GM19023 (cell line): ENCODE results near the gene S100P.

Experiments used
- ATAC-seq: cut with Tn5 transposase; IDR thresholded peaks from one replicate; pipeline ENCODE4 v1.9.1; 2021; ENCODE audit warnings: mild to moderate bottlenecking, moderate library complexity; ENCODE audit not compliant: unreplicated experiment

S100P gene

GRCh38 chr4:6695660-6696610 is 2.3 kb downstream of the S100P start:
- ATAC-seq = no peak

DNA sequence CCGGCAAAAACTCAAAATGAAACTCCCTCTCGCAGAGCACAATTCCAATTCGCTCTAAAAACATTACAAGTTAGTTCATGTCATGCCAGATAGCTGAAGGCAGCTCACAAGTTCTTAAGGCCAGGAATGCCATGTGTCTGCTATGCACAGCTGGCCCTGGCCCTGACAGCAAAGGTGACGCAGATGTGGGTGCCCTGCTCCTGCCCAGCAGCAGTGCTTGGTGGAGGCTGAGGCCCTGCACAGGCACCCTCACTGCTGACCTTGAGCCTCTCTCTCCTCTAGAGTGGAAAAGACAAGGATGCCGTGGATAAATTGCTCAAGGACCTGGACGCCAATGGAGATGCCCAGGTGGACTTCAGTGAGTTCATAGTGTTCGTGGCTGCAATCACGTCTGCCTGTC is 2.9 kb downstream of the S100P start:
- no peak for ATAC-seq

DNA sequence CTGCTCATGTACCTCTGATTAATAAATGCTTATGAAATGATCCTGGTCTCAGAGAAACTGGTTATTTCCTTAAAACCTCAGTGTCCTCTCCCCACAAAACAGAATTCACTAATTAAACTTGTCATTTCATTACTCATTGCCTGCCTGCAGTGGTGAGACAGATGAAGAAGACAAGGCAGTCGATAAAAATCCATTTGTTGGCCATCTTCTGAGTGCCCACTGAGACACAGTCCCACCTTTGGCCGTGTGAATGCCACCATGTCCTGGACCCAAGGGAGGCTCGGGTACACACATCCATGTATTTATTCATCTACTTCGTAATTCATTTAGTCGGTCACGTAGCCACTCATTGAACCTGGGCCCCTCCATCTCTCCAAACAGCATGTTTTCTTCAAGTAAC is 3.5 kb downstream of the S100P start:
- no peak for ATAC-seq

GRCh38 chr4:6699388-6699787 is 5.7 kb downstream of the S100P start:
- ATAC-seq = no peak

DNA sequence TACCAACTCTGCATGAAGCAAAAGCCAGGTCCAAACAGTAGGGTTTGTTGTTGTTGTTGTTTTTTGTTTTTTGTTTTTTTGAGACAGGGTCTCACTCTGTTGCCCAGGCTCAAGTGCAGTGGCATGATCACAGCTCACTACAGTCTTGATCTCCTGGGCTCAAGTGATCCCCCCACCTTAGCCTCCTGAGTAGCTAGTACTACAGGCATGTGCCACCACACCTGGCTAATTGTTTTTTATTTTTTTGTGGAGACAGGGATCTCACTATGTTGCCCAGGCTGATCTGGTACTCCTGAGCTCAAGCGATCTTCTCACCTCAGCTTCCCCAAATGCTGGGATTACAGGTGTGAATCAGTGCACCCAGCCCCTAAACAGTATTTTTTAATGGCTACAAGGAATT is 6.2 kb downstream of the S100P start:
- no peak for ATAC-seq

DNA sequence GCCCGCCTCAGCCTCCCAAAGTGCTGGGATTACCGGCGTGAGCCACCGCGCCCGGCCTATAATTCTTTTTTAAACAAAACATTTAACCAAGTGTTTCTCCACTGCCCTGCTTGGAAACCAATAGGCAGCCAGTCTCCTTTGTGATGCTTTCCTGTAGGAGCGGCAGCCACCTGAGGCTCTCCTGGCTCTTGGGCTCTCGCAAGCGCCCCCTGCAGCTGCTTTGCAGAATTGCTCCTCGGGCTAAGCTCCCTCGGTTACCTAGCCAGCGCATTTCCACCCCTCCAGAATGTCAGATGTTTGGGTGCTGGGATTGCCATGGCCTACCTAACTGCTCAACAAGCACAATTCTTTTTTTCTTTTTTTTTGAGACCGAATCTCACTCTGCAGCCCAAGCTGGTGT is 7.7 kb downstream of the S100P start:
- ATAC-seq = no peak

DNA sequence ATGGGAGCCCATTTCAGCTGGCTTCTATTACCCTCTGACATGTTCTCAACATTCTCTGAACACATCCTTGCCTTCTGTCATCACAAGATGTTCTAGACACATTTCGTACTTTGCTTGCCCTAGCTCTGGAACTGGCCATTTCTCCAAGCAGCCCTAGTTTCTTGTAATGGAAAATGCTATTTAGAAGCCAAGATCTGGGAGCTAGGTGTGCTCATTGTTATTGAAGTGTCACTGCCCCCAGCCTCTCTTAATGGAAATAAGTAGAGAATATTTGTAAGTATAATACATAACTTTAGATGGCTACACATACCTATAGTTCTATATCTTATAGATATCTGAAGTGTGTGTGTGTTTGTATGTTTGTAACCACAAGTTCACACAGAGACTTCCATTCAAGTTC is 9.1 kb downstream of the S100P start:
- ATAC-seq = no peak

DNA sequence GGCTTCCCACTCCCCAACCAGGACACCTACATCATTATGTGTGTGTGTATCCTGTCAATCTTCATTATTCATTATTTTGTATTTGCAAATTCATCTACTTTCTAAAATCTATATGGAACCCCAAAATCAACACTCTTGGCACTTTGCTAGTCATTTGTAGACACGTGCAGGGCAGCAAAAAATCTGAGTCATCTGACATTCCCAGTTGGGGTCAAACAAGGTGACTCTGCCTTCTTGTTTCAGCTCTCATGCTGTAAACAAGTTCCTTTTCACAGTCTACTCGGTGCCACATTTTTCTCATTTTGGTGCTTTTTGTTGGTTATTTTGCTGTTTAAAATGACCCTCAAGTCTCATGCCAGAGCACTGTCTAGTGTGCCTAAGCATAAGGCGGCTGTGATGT is 10.1 kb downstream of the S100P start:
- ATAC-seq = no peak

DNA sequence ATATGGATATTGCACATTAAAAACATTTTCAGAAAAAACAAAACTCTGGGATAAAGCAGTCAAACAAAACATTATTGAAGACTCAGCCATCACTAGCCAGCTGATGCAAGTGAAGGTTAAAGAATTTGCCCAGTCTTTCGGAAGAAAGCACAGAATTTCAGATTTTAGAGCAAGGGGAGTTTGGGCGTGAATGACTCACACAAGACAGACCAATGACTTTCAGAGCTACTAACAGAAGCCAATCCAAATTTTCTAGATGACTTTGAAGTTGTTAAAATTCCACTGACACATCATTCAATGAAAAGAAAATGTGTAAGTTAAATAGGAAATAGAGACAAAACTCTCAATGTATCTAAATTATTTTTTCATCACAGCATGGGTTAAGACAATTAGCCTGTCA is 12.0 kb downstream of the S100P start:
- no peak for ATAC-seq

GRCh38 chr4:6706173-6706572 is 12.5 kb downstream of the S100P start:
- no peak for ATAC-seq

DNA sequence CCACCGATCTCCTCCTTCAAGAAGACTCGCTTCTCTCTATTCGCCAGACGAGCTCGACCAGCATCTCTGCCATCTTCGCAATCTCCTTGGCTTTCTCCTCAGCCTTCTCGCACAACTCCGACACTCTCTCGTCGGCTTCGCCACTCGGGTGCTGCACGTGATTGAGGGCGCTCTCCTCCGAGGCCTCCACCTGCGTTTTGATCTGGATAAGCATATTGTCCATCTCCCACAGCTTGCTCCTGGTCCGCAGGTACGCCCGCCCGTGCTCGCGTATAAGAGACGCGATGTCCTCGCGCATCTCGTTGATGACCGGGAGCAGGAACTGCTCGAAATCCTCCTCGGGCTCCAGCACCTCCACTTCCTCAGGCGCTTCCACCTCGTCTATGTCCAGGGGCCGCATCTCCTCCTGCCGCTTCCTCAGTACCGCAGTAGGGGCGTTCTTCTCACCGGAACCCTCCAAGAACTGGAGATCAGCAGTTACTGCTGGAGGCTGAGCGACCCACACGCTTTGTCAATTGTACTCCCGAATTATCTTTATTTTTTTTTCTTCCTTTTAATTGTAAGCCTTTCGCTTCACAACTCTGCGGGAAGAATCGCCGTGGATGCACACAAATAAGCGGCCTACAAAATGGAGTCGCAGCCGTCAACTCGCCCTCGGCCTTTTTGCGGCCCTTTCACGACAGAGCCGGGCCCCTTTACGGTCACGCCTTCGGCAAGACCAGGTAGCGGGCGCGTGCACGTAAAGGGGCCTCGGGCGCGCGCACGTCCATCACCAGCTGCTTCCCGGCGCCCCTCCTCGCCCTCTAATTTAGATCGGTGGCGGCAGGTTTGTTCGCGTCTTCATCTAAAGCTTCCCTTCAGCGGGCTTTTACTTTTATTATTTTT is 15.8 kb downstream of the S100P start, which contains the start of gene MRFAP1L1:
MRFAP1L1 (minus strand) TSS at position 636 of the 885 bp plus-strand sequence; CDS start at position 400, 236 bp downstream.
- peak; percentile 68 for ATAC-seq

GRCh38 chr4:6710282-6710681 is 16.6 kb downstream of the S100P start:
- ATAC-seq = no peak

DNA sequence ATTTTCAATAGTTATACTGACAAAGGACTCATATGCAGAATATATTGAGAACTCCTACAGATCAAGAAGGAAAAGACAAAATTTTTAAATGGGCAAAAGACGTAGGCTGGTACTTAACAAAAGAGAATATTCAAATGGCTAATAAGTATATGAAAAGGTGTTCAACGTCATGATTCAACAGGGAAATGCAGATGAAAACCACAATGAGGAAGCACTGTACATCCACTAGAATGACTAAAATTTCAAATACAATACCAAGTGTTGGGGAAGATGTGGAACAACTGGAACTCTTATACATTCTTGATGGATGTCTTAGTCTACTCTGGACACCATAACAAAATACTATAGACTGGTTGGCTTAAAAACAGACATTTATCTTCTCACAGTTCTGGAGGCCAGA is 17.3 kb downstream of the S100P start:
- no peak for ATAC-seq

- no peak for ATAC-seq
These were observed 21.3 kb downstream of the S100P start for GRCh38 chr4:6714954-6715353.

GRCh38 chr4:6715704-6716017 is 22.0 kb downstream of the S100P start:
- peak; percentile 20 for ATAC-seq

GRCh38 chr4:6716018-6716911 is 22.6 kb downstream of the S100P start, which contains the start of gene BLOC1S4:
Gene BLOC1S4 (plus strand): TSS chr4:6716174. CDS start chr4:6716210, 36 bp downstream.
- ATAC-seq = peak; percentile 86

DNA sequence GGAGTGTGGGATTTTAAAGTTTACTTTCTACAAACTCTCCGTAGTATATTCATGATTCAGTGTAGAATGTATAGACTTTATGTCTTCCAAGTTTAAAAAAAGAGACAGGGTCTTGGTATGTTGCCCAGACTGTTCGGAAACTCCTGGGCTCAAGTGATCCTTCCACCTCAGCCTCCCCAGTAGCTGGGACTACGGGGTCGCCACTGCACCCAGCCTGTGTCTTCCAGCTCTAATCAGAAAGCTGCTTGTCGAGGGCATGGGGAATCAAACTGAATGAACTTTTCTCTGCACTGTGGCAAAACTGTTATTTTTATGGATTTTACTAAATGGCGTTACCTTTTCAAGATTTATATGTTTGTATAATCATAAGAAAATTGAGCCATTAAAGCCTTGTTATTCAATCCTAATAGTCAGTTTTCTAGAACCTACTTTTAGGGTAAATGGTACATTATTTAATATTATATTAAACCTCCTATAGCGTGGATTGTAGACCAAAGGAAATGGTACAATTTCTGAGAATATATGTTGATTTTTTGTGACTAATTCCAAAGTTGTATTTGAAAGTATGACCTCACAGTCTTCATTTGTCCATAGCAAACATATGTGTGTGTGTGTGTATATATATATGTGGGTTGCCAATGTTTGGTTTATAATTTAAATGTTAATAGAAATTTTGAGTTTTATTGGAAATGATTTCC is 23.4 kb downstream of the S100P start:
- no peak for ATAC-seq

- no peak for ATAC-seq
These were observed 25.4 kb downstream of the S100P start for GRCh38 chr4:6718932-6719610.

DNA sequence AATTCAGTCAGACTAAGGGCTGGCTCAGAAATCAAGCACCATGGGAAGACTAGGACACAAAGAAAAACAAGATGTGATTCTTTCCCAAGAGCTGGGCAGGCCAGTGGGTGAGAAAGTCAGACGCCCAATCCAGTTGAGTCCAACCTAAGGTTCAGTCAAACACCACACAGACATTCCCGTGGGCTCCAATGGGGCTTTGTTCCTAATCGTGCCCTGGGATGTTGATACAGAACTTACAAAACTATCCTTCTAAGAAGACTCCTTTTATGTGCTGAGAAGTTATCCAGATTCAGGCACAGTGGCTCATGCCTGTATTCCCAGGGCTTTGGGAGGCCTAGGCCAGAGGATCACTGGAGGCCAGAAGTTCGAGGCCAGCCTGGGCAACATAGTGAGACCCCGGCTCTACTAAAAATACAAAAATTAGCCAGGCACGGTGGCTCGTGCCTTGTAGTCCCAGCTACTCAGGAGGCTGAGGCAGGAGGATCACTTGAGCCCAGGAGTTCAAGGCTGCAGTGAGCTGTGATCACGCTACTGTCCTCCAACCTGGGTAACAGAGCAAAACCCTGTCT is 26.0 kb downstream of the S100P start:
- ATAC-seq = no peak
